GM12878 (cell line): ENCODE data around the gene SVIL. TPM values are rescaled to one million over a fixed set of nuclear protein-coding genes. Genes with fewer than 3 reads are reported as not detected.
"Not testable (repeated sequence)": the region's sequence is repeated elsewhere in the genome, so short reads cannot be mapped to it uniquely, and the experiment has no call there.

Experiments used
- ATAC-seq: fragments of 200-7000 bp; cut with Tn5 transposase; 3 replicates; pipeline ENCODE4 v1.9.1; 2020; ENCODE audit warnings: mild to moderate bottlenecking, moderate library complexity
- BruUV-seq: library from RNA; stranded (reverse); fragments of 400-500 nt; replicated peaks from 2 replicates; lab custom pipeline; 2021; lab: Mats Ljungman, UMichigan
- CTCF ChIA-PET: fragments of 300-600 bp; sonication (Branson Sonifier 250); formaldehyde crosslinking; extraction: SDS; loops from one replicate; lab custom pipeline; 2021; ENCODE audit warnings: inconsistent platforms; lab: Yijun Ruan, JAX
- POLR2A ChIA-PET: fragments of 350-600 bp; formaldehyde crosslinking; extraction: SDS; loops from one replicate; lab custom pipeline; 2021; ENCODE audit warnings: inconsistent platforms; lab: Charles Lee
- RAD21 ChIA-PET: fragments of 300-600 bp; sonication (Branson Sonifier 250); formaldehyde crosslinking; loops from one replicate; lab custom pipeline; 2023; ENCODE audit warnings: antibody characterized with exemption; ENCODE audit not compliant: unreplicated experiment; lab: Charles Lee
- SMC1A ChIA-PET: fragments of 300-600 bp; sonication (Branson Sonifier 250); formaldehyde crosslinking; loops from one replicate; lab custom pipeline; 2023; ENCODE audit not compliant: unreplicated experiment, uncharacterized antibody; lab: Charles Lee
- DNase-seq: peaks from one replicate; pipeline ENCODE4 v3.0.0-alpha.2; 2011; ENCODE audit warnings: low read depth, low spot score
- FAIRE-seq: peaks from 3 replicates; lab custom pipeline; 2011; peaks lifted over from hg19 to GRCh38; lab: Jason Lieb, UNC
- H2AFZ ChIP-seq: 2 replicates; pipeline ENCODE4 v1.6.0; 2011; ENCODE audit warnings: low read depth, low read length, control low read depth; ENCODE audit not compliant: control insufficient read depth
- H3K27ac ChIP-seq: 2 replicates; pipeline ENCODE4 v1.5.1; 2011; ENCODE audit warnings: control low read depth; ENCODE audit not compliant: control insufficient read depth, insufficient read depth
- H3K27me3 ChIP-seq, 2 experiments: replicated peaks in 1 of 2; 2 replicates each; pipeline versions ENCODE4 v1.6.0 to v1.6.1; 2011; ENCODE audit warnings: low read length in 1 of 2; ENCODE audit not compliant: control insufficient read depth in 2 of 2, insufficient read depth in 2 of 2
- H3K36me3 ChIP-seq, 2 experiments: 2 replicates each; pipeline ENCODE4 v1.5.1; 2011; ENCODE audit warnings: low read length in 1 of 2; ENCODE audit not compliant: control insufficient read depth in 2 of 2, insufficient read depth in 2 of 2
- H3K4me1 ChIP-seq: 2 replicates; pipeline ENCODE4 v1.6.1; 2011; ENCODE audit warnings: mild to moderate bottlenecking, low read length, moderate library complexity, mixed read lengths; ENCODE audit not compliant: control insufficient read depth, insufficient read depth
- H3K4me2 ChIP-seq: 2 replicates; pipeline ENCODE4 v1.6.0; 2011; ENCODE audit warnings: control low read depth; ENCODE audit not compliant: control insufficient read depth, insufficient read depth
- H3K4me3 ChIP-seq: fragments of 200-600 bp; sonication (generic); 2 replicates; pipeline ENCODE4 v1.5.1; 2016
- H3K79me2 ChIP-seq: 2 replicates; pipeline ENCODE4 v1.6.0; 2011; ENCODE audit warnings: low read length; ENCODE audit not compliant: control insufficient read depth, insufficient read depth
- H3K9ac ChIP-seq: 2 replicates; pipeline ENCODE4 v1.8.0; 2011; ENCODE audit warnings: low read length, control low read depth, mixed read lengths; ENCODE audit not compliant: control insufficient read depth, insufficient read depth
- H3K9me3 ChIP-seq: replicated peaks from 3 replicates; pipeline ENCODE4 v1.5.1; 2011; ENCODE audit warnings: mild to moderate bottlenecking, low read length; ENCODE audit not compliant: control insufficient read depth, insufficient read depth
- H4K20me1 ChIP-seq: 2 replicates; pipeline ENCODE4 v1.6.0; 2011; ENCODE audit not compliant: control insufficient read depth, insufficient read depth
- ASH2L ChIP-seq: fragments of 300-600, 200-600 bp; sonication (generic); IDR thresholded peaks from 2 replicates; pipeline ENCODE4 v1.6.1; 2017; ENCODE audit warnings: low read depth, mild to moderate bottlenecking, borderline replicate concordance
- BHLHE40 ChIP-seq, 2 experiments: fragments of 450-650 bp in 1 of 2; IDR thresholded peaks; 2 replicates each; pipeline ENCODE4 v1.6.1; 2011 to 2017; ENCODE audit warnings: low read depth in 2 of 2, borderline replicate concordance in 1 of 2, improper control_type of control experiment in 1 of 2, low read length in 1 of 2, mild to moderate bottlenecking in 1 of 2
- KDM1A ChIP-seq: fragments of 200-600 bp; sonication (generic); IDR thresholded peaks from 2 replicates; pipeline ENCODE4 v1.6.1; 2016; ENCODE audit warnings: borderline replicate concordance
- LARP7 ChIP-seq: fragments of 450-650 bp; IDR thresholded peaks from 2 replicates; pipeline ENCODE4 v1.6.1; 2017; ENCODE audit warnings: mild to moderate bottlenecking
- NFYB ChIP-seq: IDR thresholded peaks from 2 replicates; pipeline ENCODE4 v1.6.1; 2011; ENCODE audit warnings: low read depth, mild to moderate bottlenecking, low read length, improper control_type of control experiment, moderate library complexity; ENCODE audit not compliant: insufficient read depth
- ZNF24 ChIP-seq: fragments of 450-650 bp; IDR thresholded peaks from 2 replicates; pipeline ENCODE4 v1.6.1; 2017; ENCODE audit warnings: antibody characterized with exemption, mild to moderate bottlenecking
- WGBS: methylation state at CpG from one replicate; pipeline ENCODE4 v1.1.6; 2016; ENCODE audit warnings: low lambda C conversion rate; ENCODE audit not compliant: insufficient replicate concordance, insufficient coverage; ENCODE audit errors: missing lambda C conversion rate; 5-methylcytosine and 5-hydroxymethylcytosine counted together
- in situ Hi-C: fragments of 300-500 bp; cut with MboI; formaldehyde crosslinking; loops from 9 replicates; pipeline ENCODE4 v1.14.3; 2018; ENCODE audit warnings: mixed read lengths
- intact Hi-C: fragments of 100-400 bp; cut with micrococcal nuclease; formaldehyde crosslinking; loops from one replicate; pipeline ENCODE4 v1.14.2; 2022; ENCODE audit not compliant: unreplicated experiment
- polyA plus RNA-seq, 11 experiments: library from polyadenylated mRNA; depleted of rRNA in 4 of 11; unstranded in 6 of 11; stranded (reverse) in 5 of 11; fragments of >200 nt; fragmentation: Nextera tagmentation in 4 of 11; fragmentation: Illumina TruSeq in 1 of 11; extraction: Ambion mirVana in 4 of 11; extraction: Trizol in 1 of 11; gene quantifications; 1 replicate in 1 of 11; 2 replicates in 10 of 11; pipeline versions ENCODE4 v1.2.1 to v1.2.3, GENCODE V29; 2011 to 2016; ENCODE audit warnings: inconsistent platforms in 2 of 11, missing spikeins in 2 of 11, low read depth in 1 of 11
- total RNA-seq, 4 experiments: library from RNA; depleted of rRNA in 3 of 4; stranded (reverse); fragments of >200 nt in 3 of 4; fragmentation: Illumina TruSeq in 1 of 4; extraction: Trizol in 1 of 4; gene quantifications; 2 replicates each; pipeline versions ENCODE4 v1.2.1 to v1.2.3, GENCODE V29; 2013 to 2021
- TF ChIP-seq, protein P1 (sequence below): fragments of 450-650 bp; IDR thresholded peaks from 2 replicates; pipeline ENCODE4 v1.6.1; 2018; ENCODE audit warnings: borderline replicate concordance, mild to moderate bottlenecking; ENCODE audit not compliant: partially characterized antibody

Gene SVIL
- total and polyA plus RNA-seq, 10 of the 15 experiments (the other 5 are each of a cell fraction or from before 2014, with no cell fraction given), result 0.22 to 1.9 (median 0.87) TPM

DNA sequence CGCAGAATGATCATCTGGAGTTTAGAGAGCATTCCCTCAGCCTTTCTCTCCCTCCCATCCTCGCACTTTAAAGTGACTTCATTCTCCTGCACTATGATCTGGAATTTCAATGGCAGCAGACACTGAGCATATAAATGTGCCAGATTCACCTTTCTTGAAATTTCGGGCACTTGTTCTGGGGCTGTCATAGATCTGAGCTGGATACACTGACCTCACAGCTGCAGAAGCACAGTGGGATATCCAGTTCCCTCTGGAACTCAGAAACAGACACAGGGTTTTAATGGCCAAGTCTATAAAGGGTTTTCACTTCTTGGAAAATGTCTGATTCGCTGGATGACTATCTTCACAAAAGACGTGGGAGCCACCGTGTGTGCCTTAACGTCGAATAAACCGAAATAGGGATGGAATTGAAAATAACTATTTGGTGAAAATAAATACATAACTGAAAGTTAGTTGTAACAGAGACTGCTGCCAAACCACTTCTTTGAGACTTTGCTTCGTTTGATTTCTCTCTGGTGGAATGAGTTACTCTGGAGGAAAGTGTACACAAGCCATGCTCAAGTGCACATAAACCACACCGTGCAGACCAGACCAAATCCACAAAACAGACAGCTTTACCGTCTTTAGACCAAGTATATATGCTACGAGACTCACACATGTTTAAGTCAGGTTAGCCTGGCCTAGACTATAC lies 126.1 kb downstream of the SVIL start (continued):
- TF ChIP-seq, protein P1, sequence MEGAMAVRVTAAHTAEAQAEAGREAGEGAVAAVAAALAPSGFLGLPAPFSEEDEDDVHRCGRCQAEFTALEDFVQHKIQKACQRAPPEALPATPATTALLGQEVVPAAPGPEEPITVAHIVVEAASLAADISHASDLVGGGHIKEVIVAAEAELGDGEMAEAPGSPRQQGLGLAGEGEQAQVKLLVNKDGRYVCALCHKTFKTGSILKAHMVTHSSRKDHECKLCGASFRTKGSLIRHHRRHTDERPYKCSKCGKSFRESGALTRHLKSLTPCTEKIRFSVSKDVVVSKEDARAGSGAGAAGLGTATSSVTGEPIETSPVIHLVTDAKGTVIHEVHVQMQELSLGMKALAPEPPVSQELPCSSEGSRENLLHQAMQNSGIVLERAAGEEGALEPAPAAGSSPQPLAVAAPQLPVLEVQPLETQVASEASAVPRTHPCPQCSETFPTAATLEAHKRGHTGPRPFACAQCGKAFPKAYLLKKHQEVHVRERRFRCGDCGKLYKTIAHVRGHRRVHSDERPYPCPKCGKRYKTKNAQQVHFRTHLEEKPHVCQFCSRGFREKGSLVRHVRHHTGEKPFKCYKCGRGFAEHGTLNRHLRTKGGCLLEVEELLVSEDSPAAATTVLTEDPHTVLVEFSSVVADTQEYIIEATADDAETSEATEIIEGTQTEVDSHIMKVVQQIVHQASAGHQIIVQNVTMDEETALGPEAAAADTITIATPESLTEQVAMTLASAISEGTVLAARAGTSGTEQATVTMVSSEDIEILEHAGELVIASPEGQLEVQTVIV, result no peak
- TF ChIP-seq ASH2L (no peak), ZNF24 (no peak), BHLHE40 (IDR thresholded peaks at IDR 0.05; ENCODE audit: borderline replicate concordance in 1 of 2, low read depth in 2 of 2, low read length in 1 of 2) (no peak), LARP7 (no peak), NFYB (no peak), KDM1A (no peak)

DNA sequence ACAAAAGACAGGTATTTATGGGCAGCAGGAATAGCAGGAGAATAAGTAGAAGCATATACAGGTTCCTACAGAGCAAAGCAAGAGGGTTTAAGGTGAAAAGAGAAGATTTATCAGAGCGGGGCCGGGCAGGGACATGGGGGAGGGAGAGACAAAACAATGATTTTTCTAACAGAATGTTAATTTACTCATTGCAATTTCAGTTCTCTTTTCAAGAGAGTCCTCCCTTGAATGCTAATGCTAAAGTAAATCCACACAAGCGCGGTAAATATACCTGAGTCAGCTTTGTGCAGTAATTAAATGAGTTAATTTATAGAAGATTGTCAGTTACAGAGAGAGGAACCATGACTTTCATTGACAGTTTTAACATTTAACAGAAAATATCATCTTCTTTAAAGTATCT lies 127.0 kb downstream of the SVIL start:
- CTCF ChIA-PET, result interaction anchor here (1.7 kb wide), 1 partner anchor 9 kb away, joined by 3 read pairs; no protein-coding TSS in a partner anchor
- H3K27ac ChIP-seq, H2AFZ ChIP-seq, H3K27me3 ChIP-seq, in situ Hi-C loops, DNase-seq, RAD21 ChIA-PET, H3K4me2 ChIP-seq, H3K4me1 ChIP-seq, SMC1A ChIA-PET, H3K4me3 ChIP-seq, H3K9me3 ChIP-seq, intact Hi-C loops, BruUV-seq, H3K36me3 ChIP-seq, H4K20me1 ChIP-seq, H3K79me2 ChIP-seq, H3K9ac ChIP-seq, POLR2A ChIA-PET: not testable (repeated sequence)
- FAIRE-seq (peak; percentile 96), ATAC-seq (peak; percentile 50)
- WGBS, result 16% methylated on average over 3 of the region's 4 CpGs

DNA sequence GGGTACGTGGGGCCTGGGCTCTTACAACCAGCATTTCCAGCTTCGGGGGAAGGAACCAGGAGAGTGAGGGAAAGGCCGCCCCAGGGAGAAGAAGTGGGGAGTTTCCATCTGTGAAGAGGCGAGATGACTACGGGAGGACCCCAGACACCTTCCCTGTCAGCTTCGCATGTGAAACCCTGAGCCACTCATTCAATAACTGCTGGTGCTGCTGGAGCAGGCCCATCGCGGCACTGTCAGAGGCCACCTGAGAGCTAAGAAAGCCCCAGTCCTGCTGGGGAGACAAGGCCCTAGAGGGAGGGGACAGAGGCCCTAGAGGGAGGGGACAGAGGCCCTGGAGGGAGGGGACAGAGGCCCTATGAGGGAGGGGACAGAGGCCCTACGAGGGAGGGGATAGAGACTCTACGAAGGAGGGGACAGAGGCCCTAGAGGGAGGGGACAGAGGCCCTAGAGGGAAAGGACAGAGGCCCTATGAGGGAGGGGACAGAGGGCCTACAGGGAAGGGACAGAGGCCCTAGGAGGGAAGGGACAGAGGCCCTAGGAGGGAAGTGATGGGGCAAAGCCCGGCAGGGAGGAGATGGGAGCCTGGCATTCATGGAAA lies 128.3 kb downstream of the SVIL start:
- H3K9me3 ChIP-seq, DNase-seq, H3K27me3 ChIP-seq, H3K36me3 ChIP-seq, H3K4me2 ChIP-seq, H3K9ac ChIP-seq, H2AFZ ChIP-seq, BruUV-seq, SMC1A ChIA-PET, RAD21 ChIA-PET, H3K4me3 ChIP-seq, in situ Hi-C loops, H4K20me1 ChIP-seq, H3K27ac ChIP-seq, H3K79me2 ChIP-seq, intact Hi-C loops, H3K4me1 ChIP-seq: not testable (repeated sequence)
- ChIA-PET POLR2A (interaction anchor here (0.5 kb wide), 1 partner anchor 106 kb away, joined by 5 read pairs; no protein-coding TSS in a partner anchor), CTCF (interaction anchor here (1.7 kb wide), 1 partner anchor 11 kb away, joined by 3 read pairs; no protein-coding TSS in a partner anchor)
- 51% methylated on average over 2 of the region's 11 CpGs for WGBS
- peak; percentile 87 for ATAC-seq
- FAIRE-seq, result peak; percentile 89
